Endodermal cell (in vitro differentiated cells): ENCODE results near the gene ZNF605. TPM values are rescaled to one million over a fixed set of nuclear protein-coding genes. Genes with fewer than 3 reads are reported as not detected.

Experiments used
- DNase-seq: peaks from one replicate; pipeline ENCODE4 v3.0.0-alpha.2; 2017
- H3K27ac ChIP-seq: 2 replicates; pipeline ENCODE4 v1.5.1; 2013; ENCODE audit warnings: mild to moderate bottlenecking, low read depth, low read length, moderate library complexity
- H3K27me3 ChIP-seq: 2 replicates; pipeline ENCODE4 v1.6.1; 2013; ENCODE audit warnings: mild to moderate bottlenecking, low read length, moderate library complexity; ENCODE audit not compliant: insufficient read depth, control insufficient read depth, poor library complexity, severe bottlenecking
- H3K36me3 ChIP-seq: 2 replicates; pipeline ENCODE4 v1.7.0; 2013; ENCODE audit warnings: mild to moderate bottlenecking, low read length, moderate library complexity; ENCODE audit not compliant: control insufficient read depth, insufficient read depth
- H3K4me1 ChIP-seq: one replicate; pipeline ENCODE4 v1.7.0; 2013; ENCODE audit warnings: low read length; ENCODE audit not compliant: control insufficient read depth, insufficient read depth
- H3K4me3 ChIP-seq: 2 replicates; pipeline ENCODE4 v1.5.1; 2013; ENCODE audit warnings: mild to moderate bottlenecking, low read length, moderate library complexity
- H3K9ac ChIP-seq: 2 replicates; pipeline ENCODE4 v1.6.1; 2013; ENCODE audit warnings: mild to moderate bottlenecking, low read length, moderate library complexity; ENCODE audit not compliant: poor library complexity, severe bottlenecking; ENCODE audit errors: extremely low read depth
- H3K9me3 ChIP-seq: 2 replicates; pipeline ENCODE4 v1.6.1; 2013; ENCODE audit warnings: mild to moderate bottlenecking, low read length, moderate library complexity; ENCODE audit not compliant: control insufficient read depth
- H3K27ac Mint-ChIP-seq: 2 replicates; pipeline ENCODE4 v1.8.0; 2020; ENCODE audit warnings: mixed read lengths
- H3K27me3 Mint-ChIP-seq: 2 replicates; pipeline ENCODE4 v1.8.0; 2021; ENCODE audit warnings: mild to moderate bottlenecking, mixed read lengths; ENCODE audit not compliant: insufficient read depth
- H3K36me3 Mint-ChIP-seq: 2 replicates; pipeline ENCODE4 v1.8.0; 2020; ENCODE audit warnings: low read depth, mixed read lengths
- H3K4me1 Mint-ChIP-seq: 2 replicates; pipeline ENCODE4 v1.8.0; 2020; ENCODE audit warnings: mixed read lengths
- H3K4me3 Mint-ChIP-seq: 2 replicates; pipeline ENCODE4 v1.8.0; 2020; ENCODE audit warnings: mild to moderate bottlenecking, moderate library complexity, mixed read lengths
- H3K9me3 Mint-ChIP-seq: 2 replicates; pipeline ENCODE4 v1.8.0; 2020; ENCODE audit warnings: mild to moderate bottlenecking, mixed read lengths
- CTCF ChIP-seq: fragments of 200-600 bp; sonication (generic); conservative IDR thresholded peaks from 2 replicates; pipeline ENCODE4 v1.5.0; 2021; ENCODE audit warnings: antibody characterized with exemption, mild to moderate bottlenecking
- WGBS, 2 experiments: methylation state at CpG; one replicate each; pipeline versions ENCODE4 v1.1.5 to v1.1.7; 2013; ENCODE audit warnings: missing lambda C conversion rate in 2 of 2, mixed read lengths in 1 of 2; ENCODE audit not compliant: insufficient coverage in 1 of 2, insufficient read length in 1 of 2; 5-methylcytosine and 5-hydroxymethylcytosine counted together
- long read RNA-seq, 4 experiments: library from polyadenylated mRNA in 2 of 4; library from RNA in 1 of 4; library from capped mRNA in 1 of 4; stranded (forward) in 3 of 4; unstranded in 1 of 4; transcript quantifications; one replicate each; pipeline ENCODE4 v2.0.0, GENCODE V29; 2020 to 2021; ENCODE audit warnings: inconsistent platforms in 1 of 4
- polyA plus RNA-seq, 2 experiments: library from polyadenylated mRNA; stranded (reverse); fragments of 50-300 nt; gene quantifications; one replicate each; pipeline ENCODE4 v1.2.3, GENCODE V29; 2013
- total RNA-seq, 2 donors: library from RNA; stranded (reverse); fragmentation: NEBNext Ultra II Directional in 1 of 2; extraction: Animal tissue kit (Norgen Biotek cat#: 25700) in 1 of 2; gene quantifications; 2 replicates in 1 of 2; 3 replicates in 1 of 2; pipeline ENCODE4 v1.2.1, GENCODE V29; 2021

The ZNF605 gene
- 10 to 100 TPM; 12.8 to 25.8 TPM for total RNA-seq
- 9.9 TPM for polyA plus RNA-seq (2013, experiment 1 of 2)
- polyA plus RNA-seq (2013, experiment 2 of 2) = 9.2 TPM
- long read RNA-seq, experiment 1, partial matches to known transcripts = 0 of 7 reads
- long read RNA-seq, experiment 1, other reads (novel, unspliced or antisense) = 6 of 7 reads
- long read RNA-seq, experiment 2, partial matches to known transcripts = 2 of 15 reads
- long read RNA-seq, experiment 2, other reads (novel, unspliced or antisense) = 12 of 15 reads
- long read RNA-seq, experiment 3, full-length matches to known transcripts = 40 of 58 reads
- long read RNA-seq, experiment 3, partial matches to known transcripts = 0 of 58 reads
- long read RNA-seq, experiment 3, other reads (novel, unspliced or antisense) = 18 of 58 reads
- long read RNA-seq, experiment 4, partial matches to known transcripts = 0 of 32 reads
- long read RNA-seq, experiment 4, other reads (novel, unspliced or antisense) = 31 of 32 reads

DNA sequence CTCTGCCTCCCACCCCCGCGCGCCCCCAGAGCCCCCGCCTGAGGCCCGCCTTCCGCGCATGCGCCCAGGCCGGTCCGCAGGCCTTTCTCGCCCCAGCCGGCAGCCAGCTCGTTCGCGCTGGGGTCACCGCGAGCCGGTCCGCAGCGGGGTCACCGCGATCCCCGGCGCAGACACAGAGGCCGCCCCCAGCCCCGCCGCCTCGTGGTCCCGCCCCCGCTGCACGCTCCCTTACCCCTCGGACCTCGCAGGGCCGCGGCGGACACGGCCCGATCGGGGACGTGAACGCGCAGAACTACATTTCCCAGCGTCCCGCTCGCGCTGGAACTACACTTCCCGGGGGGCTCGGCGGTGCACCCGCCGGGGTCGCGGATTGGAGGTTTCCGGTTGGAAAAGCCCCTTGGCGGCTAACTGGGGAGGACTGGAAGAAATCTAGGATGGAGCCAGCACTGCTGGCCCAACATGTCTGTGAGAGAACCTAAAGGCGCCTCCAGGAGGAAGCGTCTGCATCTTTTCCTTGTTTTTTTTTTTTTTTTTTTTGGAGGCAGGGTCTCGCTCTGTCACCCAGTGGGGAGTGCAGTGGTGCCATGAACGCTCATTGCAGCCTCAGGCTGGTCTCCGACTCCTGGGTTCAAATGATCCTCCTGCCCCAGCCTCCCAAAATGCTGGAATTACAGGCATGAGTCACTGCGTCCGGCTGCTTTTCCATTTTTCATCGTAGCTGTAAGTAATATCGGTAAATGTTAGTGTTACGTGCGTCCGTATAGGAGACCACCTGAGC lies at the start of gene ZNF605:
Gene ZNF605, minus strand, starts transcription at position 296 of the 778 bp plus-strand sequence. CDS start 10,671 bp downstream, outside the sequence.
- TF ChIP-seq CTCF = peak; percentile 29
- Histone ChIP-seq H3K9me3 (peaks cover 60% of the 10 kb centered on the region), H3K36me3 (no peaks in the 10 kb centered on the region), H3K4me3 (peak within 1 kb of the TSS; percentile 99), H3K27me3 (no peaks in the 10 kb centered on the region), H3K27ac (peak within 1 kb of the TSS; percentile 78), H3K4me1 (no peaks in the 10 kb centered on the region), H3K9ac (peak within 1 kb of the TSS; percentile 78)
- 9 to 54% methylated on average over 9 to 67 of the region's 67 CpGs for WGBS, 2 experiments
- peaks cover 1% of the 10 kb centered on the region for H3K27me3 Mint-ChIP-seq
- H3K4me1 Mint-ChIP-seq = peaks cover 9% of the 10 kb centered on the region
- H3K9me3 Mint-ChIP-seq = peaks cover 63% of the 10 kb centered on the region
- DNase-seq = peak; percentile 98
- peaks cover 25% of the 10 kb centered on the region for H3K36me3 Mint-ChIP-seq
- H3K4me3 Mint-ChIP-seq = peak within 1 kb of the TSS; percentile 78
- H3K27ac Mint-ChIP-seq = peak within 1 kb of the TSS; percentile 94

DNA sequence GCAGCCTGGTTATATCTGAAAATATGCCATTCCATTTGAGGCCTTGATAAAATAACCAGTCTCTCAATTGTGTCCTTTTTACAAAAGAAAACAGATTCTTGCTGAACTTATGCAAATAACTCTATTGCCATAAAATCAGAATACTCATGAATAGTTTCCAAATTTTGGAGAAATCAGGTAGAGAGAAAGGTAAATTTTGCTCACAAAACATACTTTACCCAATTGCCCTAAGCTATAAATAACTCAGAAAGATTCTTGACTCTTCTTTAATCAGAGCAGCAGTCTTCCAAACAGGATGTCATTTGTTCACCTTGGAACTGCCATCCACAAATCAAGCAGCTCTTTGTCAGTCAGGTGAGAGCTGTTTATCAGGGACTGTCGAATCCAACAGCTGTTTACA lies 42.6 kb upstream of the ZNF605 start:
- Histone ChIP-seq H3K36me3 (peaks cover 30% of the 10 kb centered on the region), H3K9me3 (peaks cover 94% of the 10 kb centered on the region), H3K27ac (no peak overlapping the region), H3K4me1 (no peaks in the 10 kb centered on the region), H3K4me3 (peak overlapping the region; percentile 40), H3K27me3 (no peaks in the 10 kb centered on the region), H3K9ac (no peak overlapping the region)
- no peaks in the 10 kb centered on the region for H3K4me1 Mint-ChIP-seq
- H3K27ac Mint-ChIP-seq = no peak overlapping the region
- TF ChIP-seq CTCF = no peak
- peaks cover 79% of the 10 kb centered on the region for H3K36me3 Mint-ChIP-seq
- peaks cover 97% of the 10 kb centered on the region for H3K9me3 Mint-ChIP-seq
- H3K27me3 Mint-ChIP-seq = no peaks in the 10 kb centered on the region
- no peak for DNase-seq
- no peak overlapping the region for H3K4me3 Mint-ChIP-seq
- WGBS, 2 experiments = 22 to 46% methylated on average over 1 of the region's 1 CpG

DNA sequence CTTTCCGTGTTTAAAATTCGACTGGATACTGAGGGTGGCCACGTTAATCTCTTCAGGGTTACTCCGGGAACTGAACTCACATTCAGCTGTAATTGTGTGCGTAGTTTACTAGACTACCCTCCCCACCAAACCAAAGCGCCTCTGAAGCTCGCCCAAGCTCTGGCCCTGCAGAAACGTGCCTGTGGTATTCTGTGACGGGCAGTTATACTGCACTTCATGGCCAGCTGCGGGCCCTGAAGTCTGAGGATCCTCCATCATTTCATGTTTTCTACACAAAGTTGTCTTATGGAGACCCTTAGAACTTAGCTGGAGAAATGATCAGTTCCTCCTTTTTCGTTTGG lies 30.7 kb upstream of the ZNF605 start:
- Mint-ChIP-seq H3K4me1 (peaks cover 11% of the 10 kb centered on the region), H3K36me3 (peaks cover 43% of the 10 kb centered on the region), H3K27ac (peak overlapping the region; percentile 64), H3K27me3 (no peaks in the 10 kb centered on the region), H3K4me3 (peak overlapping the region; percentile 87), H3K9me3 (peaks cover 70% of the 10 kb centered on the region)
- TF ChIP-seq CTCF = no peak
- Histone ChIP-seq H3K9ac (peak overlapping the region; percentile 74), H3K4me3 (peak overlapping the region; percentile 97), H3K27me3 (no peaks in the 10 kb centered on the region), H3K27ac (no peak overlapping the region), H3K4me1 (no peaks in the 10 kb centered on the region), H3K9me3 (peaks cover 65% of the 10 kb centered on the region), H3K36me3 (peaks cover 17% of the 10 kb centered on the region)
- WGBS, 2 experiments = 20 to 21% methylated on average over 7 to 11 of the region's 11 CpGs
- DNase-seq = no peak
